Activated naive CD4-positive, alpha-beta T cell treated with anti-CD3 and anti-CD28 coated beads, Interleukin-2, amount 50 U/mL, for 72 hours (primary cell): Measurements from ENCODE around the gene CLRN1. TPM values are rescaled to one million over a fixed set of nuclear protein-coding genes. Genes with fewer than 3 reads are reported as not detected.
A peak's percentile ranks its signal among the peaks of the same experiment; 100 is the strongest.

Experiments
- ATAC-seq, 2 donors: fragments of 150-1000 bp; cut with Tn5 transposase; 2 replicates each; pipeline ENCODE4 v1.10.0; 2021; ENCODE audit warnings: mild to moderate bottlenecking in 2 of 2, moderate library complexity in 2 of 2
- DNase-seq, 2 donors: peaks; one replicate each; pipeline ENCODE4 v3.0.0; 2021 to 2022; ENCODE audit warnings: low spot score in 2 of 2
- H3K27ac Mint-ChIP-seq, 2 donors: one replicate each; pipeline ENCODE4 v1.8.0; 2022; ENCODE audit warnings: mild to moderate bottlenecking in 2 of 2, mixed read lengths in 2 of 2
- H3K36me3 Mint-ChIP-seq, 2 donors: one replicate each; pipeline ENCODE4 v1.8.0; 2022; ENCODE audit warnings: mixed read lengths in 2 of 2
- H3K9me3 Mint-ChIP-seq, 2 donors: one replicate each; pipeline ENCODE4 v1.8.0; 2022; ENCODE audit warnings: mixed read lengths in 2 of 2
- total RNA-seq, 2 donors: library from RNA; stranded (reverse); gene quantifications; one replicate each; pipeline ENCODE4 v1.2.3, GENCODE V29; 2022

Gene CLRN1
- not detected for total RNA-seq

GRCh38 chr3:150972366-150973071, at the start of gene CLRN1:
CLRN1 (minus strand) TSS chr3:150972727; CDS start chr3:150972708, 19 bp downstream.
- DNase-seq: no peak
- H3K27ac Mint-ChIP-seq: no peak within 1 kb of the TSS
- no peaks in the 10 kb centered on the region for H3K36me3 Mint-ChIP-seq
- H3K9me3 Mint-ChIP-seq: no peaks in the 10 kb centered on the region
- no peak for ATAC-seq

DNA sequence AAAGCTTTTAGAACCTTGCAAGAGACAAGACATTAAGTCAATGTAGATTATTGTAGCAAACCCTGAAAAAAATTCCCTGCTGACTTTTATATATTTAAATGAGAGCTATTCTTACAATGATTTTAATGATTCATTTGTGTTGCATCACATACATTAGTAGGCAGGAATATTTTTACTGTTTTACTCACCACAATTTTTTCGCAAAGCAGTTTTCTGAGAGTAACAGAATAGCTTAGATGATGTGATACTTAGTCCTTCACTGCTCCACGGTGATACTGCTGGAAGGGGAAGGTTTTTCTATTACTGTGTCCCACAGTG, 43.9 kb upstream of the CLRN1 start:
- H3K36me3 Mint-ChIP-seq: no peaks in the 10 kb centered on the region
- no peak overlapping the region for H3K27ac Mint-ChIP-seq
- no peak for DNase-seq
- no peaks in the 10 kb centered on the region for H3K9me3 Mint-ChIP-seq
- ATAC-seq: no peak

GRCh38 chr3:151015767-151016477, 43.4 kb upstream of the CLRN1 start:
- ATAC-seq: no peak
- Mint-ChIP-seq H3K9me3 (no peaks in the 10 kb centered on the region), H3K27ac (no peak overlapping the region), H3K36me3 (no peaks in the 10 kb centered on the region)
- no peak for DNase-seq

DNA sequence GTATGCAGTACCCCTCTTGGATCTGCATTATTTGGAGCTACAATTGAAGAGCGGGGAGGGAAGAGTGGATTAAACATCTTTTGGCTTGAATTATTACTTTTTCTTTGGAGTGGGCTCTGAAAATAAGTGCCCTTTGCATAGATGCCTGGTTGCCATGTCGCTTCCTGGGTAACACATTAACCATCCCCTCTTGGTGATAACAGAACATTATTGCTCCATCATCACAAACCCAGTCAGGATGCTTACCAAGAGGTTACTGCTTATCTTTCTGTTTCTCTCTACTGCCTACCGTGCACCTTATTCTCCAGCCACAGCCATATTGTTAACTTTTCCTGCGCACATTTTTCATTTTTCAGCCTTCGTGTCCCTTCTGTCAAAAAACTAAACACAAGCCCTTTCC, 42.7 kb upstream of the CLRN1 start:
- Mint-ChIP-seq H3K9me3 (no peaks in the 10 kb centered on the region), H3K36me3 (no peaks in the 10 kb centered on the region), H3K27ac (no peak overlapping the region)
- ATAC-seq (no peak), DNase-seq (no peak)

DNA sequence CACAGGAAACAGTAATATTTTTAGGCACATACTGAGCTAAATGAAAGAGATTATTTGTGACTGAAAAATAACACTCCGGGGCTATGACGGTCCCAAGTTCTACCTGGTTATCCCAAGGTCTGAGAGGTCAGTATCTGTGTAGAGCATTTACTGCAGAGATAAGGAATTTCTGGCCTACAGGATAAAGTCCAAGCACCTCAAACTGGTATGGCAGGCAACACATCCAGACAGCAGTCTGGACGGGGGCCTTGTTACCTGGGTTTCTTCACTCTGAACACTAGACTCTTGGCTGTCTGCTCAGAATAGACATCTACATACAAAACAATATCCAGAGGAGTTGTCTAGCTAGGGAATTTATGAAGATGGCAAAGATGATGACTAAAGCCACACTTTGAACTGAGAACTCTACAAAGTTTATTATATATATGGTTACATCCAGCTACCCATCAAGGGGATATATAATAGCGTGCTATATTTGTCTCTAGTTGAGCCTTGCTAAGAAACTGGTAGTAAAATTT, 42.0 kb upstream of the CLRN1 start:
- no peak for ATAC-seq
- DNase-seq: no peak
- H3K9me3 Mint-ChIP-seq: no peaks in the 10 kb centered on the region
- H3K27ac Mint-ChIP-seq: no peak overlapping the region
- no peaks in the 10 kb centered on the region for H3K36me3 Mint-ChIP-seq

- DNase-seq: no peak
- no peak for ATAC-seq
- no peak overlapping the region for H3K27ac Mint-ChIP-seq
- H3K9me3 Mint-ChIP-seq: no peaks in the 10 kb centered on the region
- no peaks in the 10 kb centered on the region for H3K36me3 Mint-ChIP-seq
Measured at GRCh38 chr3:151012753-151013152, 40.2 kb upstream of the CLRN1 start.

DNA sequence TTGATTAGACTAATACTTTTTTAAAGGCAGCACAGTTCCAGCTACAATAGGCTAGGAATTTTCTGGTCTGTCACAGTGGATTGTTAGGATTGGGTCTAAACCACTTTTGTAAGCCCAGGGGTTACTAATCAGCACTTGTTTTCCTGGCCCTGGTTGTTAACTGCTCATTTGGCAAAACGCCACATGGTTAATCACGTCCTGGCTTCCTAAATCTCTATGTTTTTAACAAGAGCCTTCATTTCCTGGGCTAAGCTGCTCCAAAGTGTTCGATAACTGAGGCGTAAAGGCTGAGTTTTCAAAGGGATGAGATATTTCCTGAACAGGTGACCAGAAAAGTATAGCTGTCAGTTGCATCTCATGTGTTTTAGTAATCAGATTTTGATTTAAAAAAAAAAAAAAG, 38.9 kb upstream of the CLRN1 start:
- Mint-ChIP-seq H3K27ac (no peak overlapping the region), H3K9me3 (no peaks in the 10 kb centered on the region), H3K36me3 (no peaks in the 10 kb centered on the region)
- no peak for ATAC-seq
- DNase-seq: no peak

DNA sequence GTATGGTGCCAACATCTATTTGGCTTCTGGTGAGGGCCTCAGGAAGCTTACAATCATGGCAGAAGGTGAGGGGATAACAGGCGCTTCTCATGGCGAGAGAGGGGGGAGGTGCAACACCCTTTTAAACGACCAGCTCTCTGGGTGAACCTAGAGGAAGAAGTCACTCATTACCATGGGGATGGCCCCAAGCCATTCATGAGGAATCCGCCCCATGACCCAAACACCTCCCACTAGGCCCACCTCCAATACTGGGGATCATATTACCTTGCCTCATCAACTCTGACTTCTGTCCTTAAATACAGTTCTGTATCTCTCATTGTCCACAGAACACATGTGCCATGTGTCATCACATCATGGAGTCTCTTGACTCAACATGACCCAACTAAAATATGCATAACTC, 37.5 kb upstream of the CLRN1 start:
- ATAC-seq: no peak
- Mint-ChIP-seq H3K27ac (no peak overlapping the region), H3K9me3 (no peaks in the 10 kb centered on the region), H3K36me3 (no peaks in the 10 kb centered on the region)
- DNase-seq: no peak

DNA sequence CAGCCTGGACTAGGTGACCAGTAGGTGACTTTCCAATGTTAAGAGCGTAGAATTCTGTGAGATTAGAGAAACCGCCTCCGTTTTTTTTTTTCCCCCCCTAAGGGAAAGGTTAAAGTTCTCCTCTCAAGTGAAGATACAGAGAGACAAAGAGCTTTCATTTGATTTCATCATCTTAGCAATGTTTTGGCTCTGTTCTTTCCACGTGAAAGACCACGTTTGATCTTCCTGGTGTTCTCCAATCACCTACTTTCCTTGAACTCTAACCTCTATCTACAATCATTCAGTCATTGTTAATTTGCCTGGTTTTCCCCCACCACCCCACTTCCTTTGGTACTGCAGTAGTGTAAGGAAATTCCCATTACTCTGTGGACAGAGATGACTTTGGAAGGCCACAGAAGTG, 36.9 kb upstream of the CLRN1 start:
- ATAC-seq (peak in 1 of 2 donors; percentile 22), DNase-seq (no peak)
- Mint-ChIP-seq H3K36me3 (no peaks in the 10 kb centered on the region), H3K9me3 (no peaks in the 10 kb centered on the region), H3K27ac (no peak overlapping the region)

GRCh38 chr3:151008699-151009098, 36.2 kb upstream of the CLRN1 start:
- H3K9me3 Mint-ChIP-seq: no peaks in the 10 kb centered on the region
- ATAC-seq (no peak), DNase-seq (no peak)
- H3K36me3 Mint-ChIP-seq: no peaks in the 10 kb centered on the region
- H3K27ac Mint-ChIP-seq: no peak overlapping the region

GRCh38 chr3:151003768-151004134, 31.2 kb upstream of the CLRN1 start:
- no peaks in the 10 kb centered on the region for H3K9me3 Mint-ChIP-seq
- no peaks in the 10 kb centered on the region for H3K36me3 Mint-ChIP-seq
- no peak for DNase-seq
- peak overlapping the region in 1 of 2 donors; percentile 41 for H3K27ac Mint-ChIP-seq
- ATAC-seq: no peak

- DNase-seq (no peak), ATAC-seq (no peak)
- H3K9me3 Mint-ChIP-seq: no peaks in the 10 kb centered on the region
- H3K27ac Mint-ChIP-seq: peak overlapping the region in 1 of 2 donors; percentile 41
- no peaks in the 10 kb centered on the region for H3K36me3 Mint-ChIP-seq
Measured at GRCh38 chr3:151003029-151003767, 30.7 kb upstream of the CLRN1 start.

GRCh38 chr3:151002003-151002981, 29.8 kb upstream of the CLRN1 start:
- Mint-ChIP-seq H3K9me3 (no peaks in the 10 kb centered on the region), H3K27ac (no peak overlapping the region), H3K36me3 (no peaks in the 10 kb centered on the region)
- no peak for DNase-seq
- no peak for ATAC-seq

DNA sequence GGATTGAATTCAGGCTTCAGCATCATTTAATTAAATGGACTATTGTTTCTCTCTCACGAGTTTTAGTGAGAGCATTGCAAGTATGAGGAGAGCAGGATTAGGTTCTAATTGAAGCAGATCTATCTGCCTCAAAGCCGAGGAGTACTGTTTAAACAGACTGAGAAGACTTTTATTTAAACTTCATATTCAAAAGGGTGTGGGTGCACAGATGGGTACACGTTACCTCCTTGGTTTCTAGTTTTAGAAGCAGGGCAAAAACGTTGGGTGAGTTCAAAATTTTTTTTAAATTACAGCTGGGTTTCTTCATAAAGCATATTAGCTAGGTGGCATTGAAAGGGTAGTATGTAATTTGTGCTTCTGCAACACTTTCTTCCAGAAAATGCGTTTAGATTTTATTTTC, 26.5 kb upstream of the CLRN1 start:
- H3K27ac Mint-ChIP-seq: no peak overlapping the region
- no peak for ATAC-seq
- no peaks in the 10 kb centered on the region for H3K9me3 Mint-ChIP-seq
- DNase-seq: no peak
- no peaks in the 10 kb centered on the region for H3K36me3 Mint-ChIP-seq

DNA sequence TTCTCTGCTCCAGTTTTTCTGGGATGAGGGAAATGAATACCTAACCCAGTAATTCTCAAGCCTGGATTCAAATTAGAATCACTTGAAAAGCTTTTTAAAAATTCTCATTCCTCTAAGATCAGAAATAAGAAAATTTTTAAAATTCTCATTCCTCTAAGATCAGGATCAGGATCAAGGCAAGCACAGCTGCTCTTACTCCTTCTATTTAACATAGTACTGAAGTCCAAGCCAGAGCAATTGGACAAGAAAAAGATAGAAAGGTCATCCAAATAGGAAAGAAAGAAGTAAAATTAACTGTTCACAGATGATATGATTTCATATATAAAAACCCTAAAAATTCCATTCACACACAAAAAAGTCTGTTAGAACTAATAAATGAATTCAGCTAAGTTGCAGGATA, 24.2 kb upstream of the CLRN1 start:
- DNase-seq (no peak), ATAC-seq (no peak)
- Mint-ChIP-seq H3K27ac (no peak overlapping the region), H3K9me3 (peaks cover 0 to 5% of the 10 kb centered on the region in 2 donors), H3K36me3 (no peaks in the 10 kb centered on the region)

DNA sequence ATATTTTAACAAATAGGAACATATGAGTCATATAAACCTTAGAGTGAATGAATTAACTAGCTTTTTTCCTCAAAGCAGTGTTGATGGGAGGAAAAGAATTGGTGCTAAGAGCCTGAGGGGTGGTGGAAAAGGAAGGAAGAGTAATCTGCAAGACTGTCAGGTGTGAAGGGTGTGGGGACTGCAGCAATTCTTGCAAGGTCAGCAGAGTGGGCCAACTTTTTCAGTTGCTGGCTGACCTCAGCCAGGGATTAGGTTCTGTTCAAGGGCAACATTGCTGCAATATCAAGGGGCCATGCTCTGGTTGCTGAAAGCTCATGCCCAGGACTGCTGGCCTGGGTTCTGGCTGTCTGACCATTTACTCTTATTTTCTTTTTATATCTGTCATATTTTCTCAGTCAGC, 23.0 kb upstream of the CLRN1 start:
- ATAC-seq (no peak), DNase-seq (no peak)
- H3K27ac Mint-ChIP-seq: no peak overlapping the region
- H3K36me3 Mint-ChIP-seq: no peaks in the 10 kb centered on the region
- H3K9me3 Mint-ChIP-seq: peaks cover 0 to 5% of the 10 kb centered on the region in 2 donors
